SK-N-SH (cell line): ENCODE data around the gene SPTLC1. TPM values are rescaled to one million over a fixed set of nuclear protein-coding genes. Genes with fewer than 3 reads are reported as not detected.
"Not testable (repeated sequence)": the region's sequence is repeated elsewhere in the genome, so short reads cannot be mapped to it uniquely, and the experiment has no call there.

Experiments
- CTCF ChIA-PET: fragments of 300-600, 350-600 bp; formaldehyde crosslinking; extraction: SDS; loops from one replicate; lab custom pipeline; 2021; lab: Yijun Ruan, JAX
- POLR2A ChIA-PET: fragments of 350-600 bp; sonication (Branson Sonifier 250); formaldehyde crosslinking; extraction: SDS; loops from one replicate; lab custom pipeline; 2020; ENCODE audit warnings: antibody characterized with exemption, inconsistent platforms; lab: Yijun Ruan, JAX
- DNase-seq: peaks from one replicate; pipeline ENCODE4 v3.0.0; 2012
- H2AFZ ChIP-seq: fragments of 200-600 bp; sonication (generic); 2 replicates; pipeline ENCODE4 v1.8.1; 2016; ENCODE audit warnings: antibody characterized with exemption, mild to moderate bottlenecking, low read depth
- H3F3A ChIP-seq: fragments of 200-600 bp; sonication (generic); replicated peaks from 2 replicates; pipeline ENCODE3; 2016; ENCODE audit warnings: antibody characterized with exemption, mild to moderate bottlenecking; ENCODE audit not compliant: insufficient read depth
- H3K27ac ChIP-seq, 2 experiments: fragments of 200-500 bp in 1 of 2; fragments of 200-600 bp in 1 of 2; sonication (Bioruptor generic) in 1 of 2; sonication (generic), shearing (Covaris generic) in 1 of 2; 2 replicates each; pipeline versions ENCODE4 v1.5.1 to v1.6.1; 2014 to 2016; ENCODE audit warnings: low read depth in 2 of 2, inconsistent platforms in 1 of 2, low read length in 1 of 2, mild to moderate bottlenecking in 1 of 2, mixed read lengths in 1 of 2
- H3K27me3 ChIP-seq: fragments of 200-600 bp; sonication (generic), shearing (Covaris generic); 2 replicates; pipeline ENCODE4 v1.6.1; 2016; ENCODE audit warnings: mixed run types; ENCODE audit not compliant: insufficient read depth
- H3K36me3 ChIP-seq, 2 experiments: fragments of 200-500 bp in 1 of 2; fragments of 200-600 bp in 1 of 2; sonication (Bioruptor generic) in 1 of 2; sonication (generic) in 1 of 2; replicated peaks in 1 of 2; 2 replicates each; pipeline versions ENCODE3 to v1.5.1; 2014 to 2016; ENCODE audit warnings: low read length in 1 of 2, mild to moderate bottlenecking in 1 of 2; ENCODE audit not compliant: insufficient read depth in 2 of 2, control insufficient read depth in 1 of 2
- H3K4me1 ChIP-seq, 2 experiments: fragments of 200-500 bp in 1 of 2; fragments of 200-600 bp in 1 of 2; sonication (Bioruptor generic) in 1 of 2; sonication (generic), shearing (Covaris generic) in 1 of 2; 2 replicates each; pipeline versions ENCODE4 v1.5.1 to v1.6.1; 2014 to 2016; ENCODE audit warnings: low read depth in 1 of 2, low read length in 1 of 2, mixed run types in 1 of 2; ENCODE audit not compliant: insufficient read depth in 2 of 2, control insufficient read depth in 1 of 2
- H3K4me2 ChIP-seq: fragments of 200-600 bp; sonication (generic), shearing (Covaris generic); 2 replicates; pipeline ENCODE4 v1.6.1; 2017; ENCODE audit warnings: mixed run types
- H3K4me3 ChIP-seq, 2 experiments: fragments of 200-500 bp in 1 of 2; fragments of 200-600 bp in 1 of 2; sonication (Bioruptor generic) in 1 of 2; sonication (generic), shearing (Covaris generic) in 1 of 2; 2 replicates each; pipeline versions ENCODE4 v1.5.1 to v1.8.1; 2014 to 2016; ENCODE audit warnings: low read depth in 2 of 2, inconsistent platforms in 1 of 2, low read length in 1 of 2, mild to moderate bottlenecking in 1 of 2, mixed read lengths in 1 of 2, moderate library complexity in 1 of 2
- H3K79me2 ChIP-seq: fragments of 200-600 bp; sonication (generic); 2 replicates; pipeline ENCODE4 v1.8.1; 2017; ENCODE audit warnings: mild to moderate bottlenecking; ENCODE audit not compliant: insufficient read depth
- H3K9ac ChIP-seq: fragments of 200-600 bp; sonication (generic); 2 replicates; pipeline ENCODE4 v1.6.1; 2017; ENCODE audit warnings: mixed run types
- H3K9me2 ChIP-seq: fragments of 200-600 bp; sonication (generic); 2 replicates; pipeline ENCODE4 v1.6.1; 2017; ENCODE audit warnings: mixed run types
- H3K9me3 ChIP-seq: fragments of 200-600 bp; sonication (generic); 2 replicates; pipeline ENCODE4 v1.6.1; 2017; ENCODE audit warnings: mixed run types, mild to moderate bottlenecking, moderate library complexity
- H4K20me1 ChIP-seq: fragments of 200-600 bp; sonication (generic); 2 replicates; pipeline ENCODE4 v1.6.1; 2017; ENCODE audit warnings: mild to moderate bottlenecking, mixed run types; ENCODE audit not compliant: insufficient read depth
- CTCF ChIP-seq: fragments of 200-600 bp; sonication (generic); IDR thresholded peaks from 2 replicates; pipeline ENCODE4 v1.6.1; 2017; ENCODE audit warnings: antibody characterized with exemption, mild to moderate bottlenecking, moderate library complexity
- ELF1 ChIP-seq: IDR thresholded peaks from 2 replicates; pipeline ENCODE4 v1.4.0; 2012
- EZH2phosphoT487 ChIP-seq: fragments of 200-600 bp; sonication (generic); IDR thresholded peaks from 2 replicates; pipeline ENCODE4 v1.6.1; 2017; ENCODE audit warnings: low read depth, mixed run types, mild to moderate bottlenecking, antibody characterized with exemption, moderate library complexity, borderline replicate concordance
- FOSL2 ChIP-seq: IDR thresholded peaks from 2 replicates; pipeline ENCODE4 v1.4.0; 2012; ENCODE audit warnings: low read depth, mild to moderate bottlenecking, moderate library complexity, borderline replicate concordance
- GABPA ChIP-seq: IDR thresholded peaks from 2 replicates; pipeline ENCODE4 v1.4.0; 2012; ENCODE audit warnings: low read depth, mild to moderate bottlenecking
- GATA2 ChIP-seq: sonication (generic); formaldehyde crosslinking; IDR thresholded peaks from 2 replicates; pipeline ENCODE4 v1.5.0; 2020; ENCODE audit warnings: mild to moderate bottlenecking, missing genetic modification reagents
- JUND ChIP-seq: IDR thresholded peaks from 2 replicates; pipeline ENCODE4 v1.4.0; 2012
- MAX ChIP-seq: IDR thresholded peaks from 2 replicates; pipeline ENCODE4 v1.4.0; 2012; ENCODE audit warnings: low read depth
- MEF2A ChIP-seq: IDR thresholded peaks from 2 replicates; pipeline ENCODE4 v1.4.0; 2012; ENCODE audit warnings: low read depth, borderline replicate concordance
- NFIC ChIP-seq: IDR thresholded peaks from 2 replicates; pipeline ENCODE4 v1.4.0; 2012; ENCODE audit warnings: borderline replicate concordance
- NRF1 ChIP-seq: IDR thresholded peaks from 2 replicates; pipeline ENCODE4 v1.6.1; 2012; ENCODE audit warnings: low read depth, mild to moderate bottlenecking, low read length
- RAD21 ChIP-seq: IDR thresholded peaks from 2 replicates; pipeline ENCODE4 v1.6.1; 2012; ENCODE audit warnings: mild to moderate bottlenecking, low read length
- REST ChIP-seq: IDR thresholded peaks from 2 replicates; pipeline ENCODE4 v1.6.1; 2012; ENCODE audit warnings: mild to moderate bottlenecking, low read depth, low read length, moderate library complexity
- RFX5 ChIP-seq: IDR thresholded peaks from 2 replicates; pipeline ENCODE4 v1.6.1; 2012; ENCODE audit warnings: mild to moderate bottlenecking, improper control_type of control experiment, low read length
- SMC3 ChIP-seq: IDR thresholded peaks from 2 replicates; pipeline ENCODE4 v1.6.1; 2012; ENCODE audit warnings: low read depth, low read length, improper control_type of control experiment
- TEAD4 ChIP-seq: IDR thresholded peaks from 2 replicates; pipeline ENCODE4 v1.4.0; 2012; ENCODE audit warnings: mild to moderate bottlenecking, borderline replicate concordance; ENCODE audit not compliant: insufficient read depth
- YY1 ChIP-seq: IDR thresholded peaks from 2 replicates; pipeline ENCODE4 v1.4.0; 2012; ENCODE audit warnings: low read depth, mild to moderate bottlenecking
- WGBS: methylation state at CpG from one replicate; pipeline ENCODE4 v1.1.6; 2017; ENCODE audit warnings: low lambda C conversion rate; 5-methylcytosine and 5-hydroxymethylcytosine counted together
- polyA plus RNA-seq, 3 experiments: library from polyadenylated mRNA; depleted of rRNA; stranded (reverse); fragments of >200 nt; gene quantifications; 2 replicates each; pipeline ENCODE4 v1.2.3, GENCODE V29; 2012

Gene SPTLC1
- polyA plus RNA-seq, 1 of the 3 experiments (the other 2 are of a cell fraction) = 53.9 TPM

- Histone ChIP-seq H3K9me3 (no peaks in the 10 kb centered on the region), H3K9ac (no peak overlapping the region), H2AFZ (peak overlapping the region; percentile 63; the same call in 1 of the 2 replicates), H3K79me2 (no peaks in the 10 kb centered on the region), H3K4me1 (peaks cover 12 to 17% of the 10 kb centered on the region in 2 experiments; a peak in 3 of 4 replicates), H3F3A (peaks cover 3% of the 10 kb centered on the region), H3K27ac (peak overlapping the region; percentile 52 to 65; a peak in 3 of 4 replicates), H3K27me3 (no peaks in the 10 kb centered on the region), H3K4me2 (no peak overlapping the region), H4K20me1 (no peaks in the 10 kb centered on the region), H3K36me3 (no peaks in the 10 kb centered on the region), H3K9me2 (no peaks in the 10 kb centered on the region), H3K4me3 (no peak overlapping the region)
- DNase-seq = no peak
- CTCF ChIA-PET = interaction anchor here (1.1 to 4.2 kb wide), 3 partner anchors 7 to 96 kb away, joined by 4 to 36 read pairs (median 5); no protein-coding TSS in a partner anchor
- TF ChIP-seq EZH2phosphoT487 (no peak), GABPA (no peak), JUND (no peak), FOSL2 (no peak), MAX (no peak), CTCF (no peak), GATA2 (CRISPR knock-in tag) (no peak), NRF1 (no peak), SMC3 (no peak), YY1 (no peak), RAD21 (no peak), NFIC (no peak), MEF2A (no peak), REST (no peak), RFX5 (no peak), ELF1 (no peak), TEAD4 (no peak)
- POLR2A ChIA-PET = no interaction called here
- 88% methylated on average over 3 of the region's 3 CpGs for WGBS
These were observed 31.4 kb upstream of the SPTLC1 start for GRCh38 chr9:92146610-92147009.

- CTCF ChIA-PET, H3K9me3 ChIP-seq, H3K4me3 ChIP-seq, H3K79me2 ChIP-seq, POLR2A ChIA-PET, H4K20me1 ChIP-seq, H3K27me3 ChIP-seq, H3K9ac ChIP-seq, H2AFZ ChIP-seq, H3K9me2 ChIP-seq, H3F3A ChIP-seq, H3K27ac ChIP-seq, H3K36me3 ChIP-seq, H3K4me2 ChIP-seq, DNase-seq: not testable (repeated sequence)
- WGBS = 95% methylated on average over 3 of the region's 3 CpGs
- H3K4me1 ChIP-seq = peaks cover 12 to 14% of the 10 kb centered on the region in 2 experiments; a peak in 3 of 4 replicates
These were observed 30.6 kb upstream of the SPTLC1 start for GRCh38 chr9:92145784-92146183.
